Measurements from ENCODE around the gene SLC22A23.
"Not testable (repeated sequence)": the region's sequence is repeated elsewhere in the genome, so short reads cannot be mapped to it uniquely, and the experiment has no call there.

SLC22A23 gene

GRCh38 chr6:3388786-3389185 is 68.1 kb downstream of the SLC22A23 start:
- TF ChIP-seq, protein P1, sequence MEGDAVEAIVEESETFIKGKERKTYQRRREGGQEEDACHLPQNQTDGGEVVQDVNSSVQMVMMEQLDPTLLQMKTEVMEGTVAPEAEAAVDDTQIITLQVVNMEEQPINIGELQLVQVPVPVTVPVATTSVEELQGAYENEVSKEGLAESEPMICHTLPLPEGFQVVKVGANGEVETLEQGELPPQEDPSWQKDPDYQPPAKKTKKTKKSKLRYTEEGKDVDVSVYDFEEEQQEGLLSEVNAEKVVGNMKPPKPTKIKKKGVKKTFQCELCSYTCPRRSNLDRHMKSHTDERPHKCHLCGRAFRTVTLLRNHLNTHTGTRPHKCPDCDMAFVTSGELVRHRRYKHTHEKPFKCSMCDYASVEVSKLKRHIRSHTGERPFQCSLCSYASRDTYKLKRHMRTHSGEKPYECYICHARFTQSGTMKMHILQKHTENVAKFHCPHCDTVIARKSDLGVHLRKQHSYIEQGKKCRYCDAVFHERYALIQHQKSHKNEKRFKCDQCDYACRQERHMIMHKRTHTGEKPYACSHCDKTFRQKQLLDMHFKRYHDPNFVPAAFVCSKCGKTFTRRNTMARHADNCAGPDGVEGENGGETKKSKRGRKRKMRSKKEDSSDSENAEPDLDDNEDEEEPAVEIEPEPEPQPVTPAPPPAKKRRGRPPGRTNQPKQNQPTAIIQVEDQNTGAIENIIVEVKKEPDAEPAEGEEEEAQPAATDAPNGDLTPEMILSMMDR (IDR thresholded peaks at IDR 0.05; ENCODE audit: insufficient read depth, missing control alignments), result no peak
- FAIRE-seq (no peak), DNase-seq (ENCODE audit: insufficient read length, low spot score) (no peak)

DNA sequence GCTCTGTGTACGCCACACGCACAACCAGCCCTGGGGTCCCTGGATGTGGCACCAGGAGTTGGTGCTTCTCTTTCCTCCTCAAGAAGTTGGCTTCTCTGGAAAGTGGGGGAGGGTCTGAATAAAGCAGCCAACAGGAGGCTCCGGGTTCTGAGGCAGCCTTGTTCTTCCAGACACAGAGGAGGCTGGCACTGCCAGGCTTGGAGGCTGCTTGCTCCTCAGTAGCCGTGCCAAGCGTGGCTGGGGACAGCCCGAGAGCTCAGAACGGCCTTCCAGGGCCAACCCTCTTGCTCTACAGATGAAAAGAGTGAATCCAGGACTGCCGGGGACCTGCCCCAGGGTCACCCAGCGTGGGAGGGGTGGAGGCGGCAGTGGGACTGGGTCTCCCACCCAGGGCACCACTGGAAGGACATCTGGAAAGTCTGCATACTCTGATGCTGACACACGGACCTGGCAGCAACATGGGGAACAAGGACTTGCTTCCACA is 70.4 kb downstream of the SLC22A23 start:
- DNase-seq (ENCODE audit: insufficient read length, low spot score) (no peak), FAIRE-seq (no peak)
- TF ChIP-seq, protein P1 (IDR thresholded peaks at IDR 0.05; ENCODE audit: insufficient read depth, missing control alignments), result no peak

DNA sequence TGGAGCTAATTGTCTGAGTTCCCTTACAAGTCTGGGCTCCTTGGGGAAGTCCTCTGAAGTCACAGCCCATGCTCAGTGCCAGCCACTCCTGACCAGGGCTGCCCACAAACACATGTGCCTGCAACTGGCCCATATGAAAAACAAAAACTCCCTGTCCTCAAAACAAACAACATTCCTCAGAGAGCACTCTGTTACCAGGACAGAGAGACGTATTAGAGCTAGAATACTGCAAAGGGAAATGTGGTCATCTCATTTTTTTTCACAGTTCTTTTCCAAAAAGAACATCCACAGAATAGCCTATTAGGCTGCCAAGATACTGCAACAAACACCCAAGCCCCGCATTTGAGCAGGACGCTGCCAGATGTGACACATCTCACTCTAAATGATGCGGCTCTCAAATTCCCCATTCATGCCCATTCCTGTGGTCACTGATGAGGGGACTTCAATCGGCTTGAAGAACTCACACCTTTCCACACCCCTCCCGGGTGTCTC is 71.1 kb downstream of the SLC22A23 start:
- DNase-seq (ENCODE audit: insufficient read length, low spot score) (no peak), FAIRE-seq (no peak)
- TF ChIP-seq, protein P1 (IDR thresholded peaks at IDR 0.05; ENCODE audit: insufficient read depth, missing control alignments), result no peak

DNA sequence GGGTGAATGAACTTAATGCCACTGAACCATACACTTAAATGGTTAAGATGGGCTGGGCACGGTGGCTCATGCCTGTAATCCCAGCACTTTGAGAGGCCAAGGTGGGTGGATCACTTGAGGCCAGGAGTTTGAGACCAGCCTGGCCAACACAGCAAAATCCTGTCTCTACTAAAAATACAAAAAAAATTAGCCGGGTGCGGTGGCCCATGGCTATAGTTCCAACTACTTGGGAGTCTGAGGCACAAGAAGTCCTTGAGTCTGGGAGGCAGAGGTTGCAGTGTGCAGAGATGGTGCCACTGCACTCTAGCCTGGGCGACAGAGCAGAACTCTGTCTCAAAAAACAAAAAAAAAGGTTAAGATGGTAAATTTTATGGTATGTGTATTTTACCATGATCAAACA is 71.7 kb downstream of the SLC22A23 start:
- DNase-seq (ENCODE audit: insufficient read length, low spot score); FAIRE-seq: not testable (repeated sequence)

- FAIRE-seq (no peak), DNase-seq (ENCODE audit: insufficient read length, low spot score) (no peak)
- TF ChIP-seq, protein P1 (IDR thresholded peaks at IDR 0.05; ENCODE audit: insufficient read depth, missing control alignments), result no peak
Observed at GRCh38 chr6:3384241-3385143, 72.4 kb downstream of the SLC22A23 start.

- DNase-seq (ENCODE audit: insufficient read length, low spot score), result no peak
- TF ChIP-seq, protein P1 (IDR thresholded peaks at IDR 0.05; ENCODE audit: insufficient read depth, missing control alignments), result no peak
- no peak for FAIRE-seq
Observed at GRCh38 chr6:3383525-3383924, 73.3 kb downstream of the SLC22A23 start.

- DNase-seq (ENCODE audit: insufficient read length, low spot score) (no peak), FAIRE-seq (no peak)
- TF ChIP-seq, protein P1 (IDR thresholded peaks at IDR 0.05; ENCODE audit: insufficient read depth, missing control alignments), result no peak
Observed at GRCh38 chr6:3382326-3383279, 74.2 kb downstream of the SLC22A23 start.

All from D721Med (cell line).